HG02943 (cell line): ENCODE measurements around the gene CD160.
"Not testable (repeated sequence)": the region's sequence is repeated elsewhere in the genome, so short reads cannot be mapped to it uniquely, and the experiment has no call there.

Experiments used
- ATAC-seq: cut with Tn5 transposase; IDR thresholded peaks from one replicate; pipeline ENCODE4 v1.9.1; 2021; ENCODE audit warnings: mild to moderate bottlenecking, low read depth, moderate library complexity; ENCODE audit not compliant: unreplicated experiment

CD160 gene, protein sequence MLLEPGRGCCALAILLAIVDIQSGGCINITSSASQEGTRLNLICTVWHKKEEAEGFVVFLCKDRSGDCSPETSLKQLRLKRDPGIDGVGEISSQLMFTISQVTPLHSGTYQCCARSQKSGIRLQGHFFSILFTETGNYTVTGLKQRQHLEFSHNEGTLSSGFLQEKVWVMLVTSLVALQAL

DNA sequence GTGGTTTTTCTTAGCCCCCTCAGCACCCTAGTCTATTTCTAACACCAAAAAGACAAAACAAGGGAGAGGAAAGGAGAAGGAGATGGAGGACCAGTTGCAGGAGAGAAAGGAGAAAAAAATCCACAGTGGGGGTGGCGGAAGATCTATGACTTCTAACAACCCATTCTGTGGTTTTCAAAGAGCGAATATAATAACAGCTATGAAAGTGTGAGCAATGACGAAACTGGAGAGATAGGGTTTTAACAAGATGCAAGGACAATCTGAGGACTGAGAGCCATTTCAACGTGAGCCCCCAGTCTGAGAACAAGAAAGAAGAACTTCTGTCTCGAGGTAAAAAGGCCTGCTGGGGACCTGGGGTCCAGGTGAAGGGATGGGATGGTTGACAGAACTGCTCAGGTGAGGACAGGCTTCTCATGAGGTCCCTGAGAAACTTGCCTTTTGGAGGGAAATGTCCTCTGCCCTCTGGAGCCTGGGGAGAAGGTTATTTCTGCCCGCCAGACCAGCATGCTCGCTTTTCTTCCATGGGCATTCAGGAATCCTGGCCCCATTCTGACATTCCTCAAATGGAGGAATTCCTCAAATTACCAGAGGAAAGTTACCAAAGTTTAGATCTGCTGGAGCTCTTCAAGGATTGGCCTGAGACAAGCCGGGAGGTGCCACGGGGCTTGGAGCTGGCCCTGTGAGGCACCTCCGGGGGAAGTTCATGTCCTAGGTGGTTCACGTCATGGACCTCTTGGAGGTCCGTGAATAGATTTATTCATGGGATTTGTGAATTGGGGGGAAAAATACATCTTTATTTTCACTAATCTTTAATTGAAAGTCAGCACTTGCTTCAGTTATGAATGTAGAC lies at the start of gene CD160:
TSS of gene CD160 (plus strand) at position 270 of the 850 bp plus-strand sequence. CDS start 8,829 bp downstream, outside the sequence.
- no peak for ATAC-seq

GRCh38 chr1:145670995-145671745 lies 48.1 kb upstream of the CD160 start:
- ATAC-seq, result not testable (repeated sequence)

DNA sequence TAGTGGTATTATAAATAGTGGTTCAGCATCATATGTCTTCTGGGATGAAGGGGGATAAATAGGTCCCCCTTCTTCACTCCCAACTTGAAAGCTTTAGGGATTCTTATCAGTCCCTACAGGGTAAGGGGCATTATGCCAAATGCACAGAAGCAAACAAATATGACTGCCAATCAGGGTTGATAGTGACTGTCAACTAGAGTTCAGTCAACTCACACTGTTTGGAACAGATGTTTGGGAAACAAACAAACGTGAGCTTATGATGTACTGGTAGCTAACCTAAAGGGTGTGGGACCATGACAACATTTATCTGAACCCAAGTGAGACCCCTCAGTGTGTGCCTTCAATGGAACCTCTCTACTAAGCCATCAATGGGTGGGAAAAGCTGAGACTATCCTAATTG lies 46.1 kb upstream of the CD160 start:
- ATAC-seq, result not testable (repeated sequence)

GRCh38 chr1:145684858-145685257 lies 34.4 kb upstream of the CD160 start:
- not testable (repeated sequence) for ATAC-seq

DNA sequence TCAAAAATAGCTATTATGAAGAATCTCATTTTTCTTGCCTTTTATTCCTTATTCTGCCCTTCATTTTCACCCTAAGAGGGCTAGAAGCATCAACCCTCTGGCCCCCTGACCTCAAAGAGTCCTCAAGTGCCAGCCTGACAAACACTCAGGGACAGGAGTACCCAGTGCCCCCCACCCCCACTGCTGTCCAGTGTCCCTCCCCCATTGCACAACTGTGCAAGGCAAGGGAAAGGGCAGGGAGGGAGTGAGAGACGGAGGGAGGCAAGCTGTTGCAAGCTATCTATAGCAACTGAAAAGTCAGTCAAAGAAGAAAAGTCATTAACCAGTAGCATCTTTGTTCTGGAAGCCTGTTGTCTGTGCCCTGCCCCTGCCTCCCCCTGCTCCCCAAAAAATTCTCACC lies 33.2 kb upstream of the CD160 start:
- ATAC-seq, result not testable (repeated sequence)

DNA sequence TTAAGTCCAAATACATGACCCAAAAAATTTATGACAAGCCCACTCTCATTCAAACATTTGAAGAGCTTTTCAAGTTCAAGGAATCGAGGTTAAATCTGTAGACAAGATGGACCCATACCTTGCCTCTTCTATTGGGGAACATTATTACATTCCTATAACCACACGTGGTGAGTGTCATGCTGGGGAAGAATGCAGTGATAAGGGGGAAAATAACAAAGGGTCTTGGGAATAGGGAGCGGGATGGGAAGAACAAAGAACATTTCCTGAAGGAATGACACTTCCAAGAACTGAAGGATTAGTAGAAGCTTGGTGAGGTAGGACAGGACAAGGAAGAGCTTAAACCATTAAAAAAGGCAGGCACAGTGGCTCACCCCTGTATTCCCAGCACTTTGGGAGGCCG lies 31.0 kb upstream of the CD160 start:
- ATAC-seq, result no peak

- ATAC-seq, result no peak
Measured at GRCh38 chr1:145688924-145689323, 30.4 kb upstream of the CD160 start.

DNA sequence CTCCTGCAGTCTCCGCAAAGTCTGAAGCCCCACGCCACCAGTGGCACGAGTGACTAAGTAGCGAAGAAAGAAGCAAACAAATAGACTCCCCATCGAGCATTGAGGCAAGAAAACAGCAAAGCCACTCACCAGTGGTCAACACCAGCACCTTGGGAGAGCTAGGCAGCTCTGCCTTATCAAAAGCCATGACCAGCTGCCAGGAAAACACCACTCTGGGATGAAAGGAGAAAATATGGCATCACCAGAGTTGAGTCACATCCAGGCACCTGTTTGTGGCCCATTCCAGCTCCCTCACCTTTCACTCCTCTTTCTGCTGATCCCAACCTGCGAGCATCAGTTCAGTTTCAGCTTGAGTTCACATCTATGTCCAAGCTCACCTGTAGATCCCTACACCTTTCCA lies 29.4 kb upstream of the CD160 start:
- no peak for ATAC-seq

GRCh38 chr1:145690587-145691558 lies 28.4 kb upstream of the CD160 start:
- no peak for ATAC-seq

- no peak for ATAC-seq
Measured at GRCh38 chr1:145692785-145693443, 26.4 kb upstream of the CD160 start.

GRCh38 chr1:145695821-145696629 lies 23.3 kb upstream of the CD160 start:
- ATAC-seq, result no peak

DNA sequence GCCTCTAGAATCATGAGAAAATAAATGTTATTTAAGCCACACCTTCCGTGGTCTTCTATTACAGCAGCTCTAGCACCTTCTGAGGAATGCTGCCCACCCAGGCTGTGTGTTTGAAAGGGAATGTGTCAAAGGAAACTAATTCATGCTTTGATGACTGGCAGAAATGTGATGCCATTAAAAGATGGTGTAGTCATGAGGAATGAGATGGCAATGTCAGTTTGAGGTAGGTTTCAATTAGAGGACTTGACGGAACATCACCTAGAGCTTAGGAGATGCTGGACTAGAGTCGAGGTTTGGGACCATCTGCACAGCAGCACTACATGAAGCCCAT lies 22.7 kb upstream of the CD160 start:
- no peak for ATAC-seq

- no peak for ATAC-seq
Measured at GRCh38 chr1:145701306-145701862, 17.9 kb upstream of the CD160 start.

DNA sequence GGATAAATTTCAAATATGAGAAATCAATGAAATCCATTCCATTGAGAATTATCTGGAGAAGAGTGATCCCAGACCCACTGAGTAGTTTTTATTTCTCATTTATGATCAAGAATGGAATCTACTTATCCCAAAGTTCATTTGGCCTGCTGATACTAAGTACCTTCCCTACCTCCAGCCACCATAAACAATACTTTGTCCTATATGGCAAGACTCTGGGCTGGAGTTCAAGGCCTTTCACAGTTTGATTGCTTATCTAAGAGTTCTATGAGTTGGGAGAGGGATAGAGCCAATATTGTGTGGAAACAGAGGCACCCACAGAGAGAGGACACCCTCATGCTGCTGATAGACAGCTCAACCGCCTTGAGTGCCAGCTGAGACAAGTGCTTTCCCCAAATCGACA lies 17.2 kb upstream of the CD160 start:
- no peak for ATAC-seq

DNA sequence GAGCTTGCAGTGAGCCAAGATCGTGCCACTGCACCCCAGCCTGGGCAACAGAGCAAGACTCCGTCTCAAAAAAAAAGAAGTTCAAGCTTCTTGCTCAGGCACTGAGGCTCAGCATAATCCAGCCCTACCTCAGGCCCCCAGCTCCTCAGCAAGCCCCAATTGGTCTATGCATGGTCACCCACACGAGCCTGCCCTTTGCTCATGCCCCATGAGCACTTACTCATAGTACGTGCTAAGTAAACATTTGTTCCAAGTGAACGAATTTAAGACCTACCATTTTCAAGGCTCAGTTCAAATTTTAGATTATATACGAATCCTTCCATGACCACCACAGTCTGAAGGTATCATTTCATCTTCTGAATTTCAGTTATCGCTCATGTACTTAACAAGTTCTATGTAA lies 16.5 kb upstream of the CD160 start:
- no peak for ATAC-seq

DNA sequence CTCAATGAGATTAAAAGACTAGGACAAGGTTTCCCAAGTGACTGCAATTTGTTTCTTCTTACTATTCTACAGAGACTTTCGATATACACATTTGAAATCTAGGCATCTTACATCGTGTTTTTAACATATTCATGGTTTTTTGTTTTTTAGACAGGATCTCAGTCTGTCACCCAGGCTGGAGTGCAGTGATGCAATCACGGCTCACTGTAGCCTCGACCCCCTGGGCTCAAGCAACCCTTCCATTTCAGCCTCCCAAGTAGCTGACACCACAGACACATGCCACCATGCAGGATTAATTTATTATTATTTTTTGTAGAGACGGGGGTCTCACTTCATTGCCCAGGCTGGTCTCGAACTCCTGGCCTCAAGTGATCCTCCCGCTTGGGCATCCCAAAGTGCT lies 13.7 kb upstream of the CD160 start:
- no peak for ATAC-seq

GRCh38 chr1:145706086-145706664 lies 13.1 kb upstream of the CD160 start:
- ATAC-seq, result no peak

- ATAC-seq, result no peak
Measured at GRCh38 chr1:145707183-145707867, 12.0 kb upstream of the CD160 start, which contains the start of gene PDZK1. PDZK1 (minus strand) TSS chr1:145707368; CDS start chr1:145688021, 19,347 bp downstream.
